Measurements from ENCODE around the gene DNAJC18. TPM values are rescaled to one million over a fixed set of nuclear protein-coding genes. Genes with fewer than 3 reads are reported as not detected.

DNAJC18 gene
- total RNA-seq, 2 experiments from 2014 or later = 54.1 to 56.0 TPM

- POLR2A ChIA-PET = no interaction called here
- intact Hi-C loops (cut with micrococcal nuclease) = no loop called here
- peaks cover 19% of the 10 kb centered on the region for H3K36me3 Mint-ChIP-seq
Measured at GRCh38 chr5:139360384-139360783, 78.9 kb downstream of the DNAJC18 start.

More at GRCh38 chr5:139360384-139360783, 78.9 kb downstream of the DNAJC18 start:
- Mint-ChIP-seq H3K27ac (no peak overlapping the region), H3K9me3 (no peaks in the 10 kb centered on the region), H3K4me3 (no peak overlapping the region), H3K4me1 (ENCODE audit: low read depth) (peaks cover 18% of the 10 kb centered on the region), H3K27me3 (no peaks in the 10 kb centered on the region)
- no peak for DNase-seq
- CTCF ChIA-PET = interaction anchor here (0.8 kb wide), 1 partner anchor 66 kb away, joined by 3 read pairs; no protein-coding TSS in a partner anchor

Other genes starting within 250 kb of the DNAJC18 start
- gene SIL1, start 241.2 kb downstream of the DNAJC18 start, total RNA-seq = 10 to 100 TPM; 27.2 to 30.3 TPM
- gene MATR3, start 145.8 kb downstream of the DNAJC18 start, total RNA-seq = 100 to 1,000 TPM; 163 to 179 TPM
- gene PAIP2, start 97.7 kb downstream of the DNAJC18 start, total RNA-seq = 100 to 1,000 TPM; 104 to 110 TPM
- gene SLC23A1, start 56.2 kb downstream of the DNAJC18 start, total RNA-seq = 1 to 10 TPM; 1.0 to 1.4 TPM
- gene MZB1, start 49.6 kb downstream of the DNAJC18 start, total RNA-seq = 10 to 100 TPM; 24.0 to 26.3 TPM
- 1 to 10 TPM; 3.8 to 3.9 TPM for gene PROB1, start 44.4 kb downstream of the DNAJC18 start, total RNA-seq
- gene SPATA24, start 35.4 kb downstream of the DNAJC18 start, total RNA-seq = 1 to 10 TPM; 3.7 to 5.2 TPM
- 1 to 10 TPM; 3.7 to 4.2 TPM for gene ECSCR, start 23.2 kb upstream of the DNAJC18 start, total RNA-seq
- gene SMIM33, start 31.5 kb upstream of the DNAJC18 start, total RNA-seq = 1 to 10 TPM; 1.5 TPM
- 100 to 1,000 TPM; 339 to 344 TPM for gene STING1, start 43.2 kb upstream of the DNAJC18 start, total RNA-seq
- gene UBE2D2, start 121.8 kb upstream of the DNAJC18 start, total RNA-seq = 100 to 1,000 TPM; 271 to 285 TPM
- gene CXXC5, start 208.8 kb upstream of the DNAJC18 start, total RNA-seq = 1 to 10 TPM in 1 of 2 experiments, under 1 TPM in 1; 0.82 to 1.0 TPM

All from activated CD4-positive, alpha-beta memory T cell treated with anti-CD3 and anti-CD28 coated beads for 36 hours (primary cell).